Measurements from ENCODE around the gene SLC19A3.

GRCh38 chr2:227724394-227725039 lies 6.7 kb upstream of the SLC19A3 start, which contains the start of gene SCYGR6:
- TF ChIP-seq CTCF (IDR thresholded peaks at IDR 0.05) (no peak), POLR2A (IDR thresholded peaks at IDR 0.05) (no peak), POLR2AphosphoS5 (IDR thresholded peaks at IDR 0.05) (no peak)
